Renal cortex interstitium (tissue), 11 donors: ENCODE measurements around the gene BRINP2. TPM values are rescaled to one million over a fixed set of nuclear protein-coding genes. Genes with fewer than 3 reads are reported as not detected.
A peak's percentile ranks its signal among the peaks of the same experiment; 100 is the strongest.

Source experiments
- DNase-seq, 11 donors: peaks; one replicate each; pipeline ENCODE4 v3.0.0-alpha.2; 2013; ENCODE audit warnings: low read depth in 9 of 11, low spot score in 4 of 11; ENCODE audit errors: extremely low read depth in 1 of 11
- polyA plus RNA-seq, 3 donors: library from polyadenylated mRNA; unstranded; fragments of 120-200 nt; gene quantifications; one replicate each; pipeline ENCODE4 v1.2.1, GENCODE V29; 2013; ENCODE audit not compliant: insufficient read length in 3 of 3

BRINP2 gene
- polyA plus RNA-seq, 3 donors = 0.14 to 0.22 (median 0.20) TPM

GRCh38 chr1:177208920-177209319 is 38.2 kb downstream of the BRINP2 start:
- no peak for DNase-seq

GRCh38 chr1:177209357-177209756 is 38.6 kb downstream of the BRINP2 start:
- DNase-seq = peak in 4 of 11 donors; percentile 17 to 37 (median 24)

- DNase-seq = no peak
Measured at GRCh38 chr1:177210071-177210470, 39.3 kb downstream of the BRINP2 start.

- DNase-seq = no peak
Measured at GRCh38 chr1:177211231-177211630, 40.5 kb downstream of the BRINP2 start.

- DNase-seq = no peak
Measured at GRCh38 chr1:177216587-177217202, 45.9 kb downstream of the BRINP2 start.

GRCh38 chr1:177219554-177220458 is 49.0 kb downstream of the BRINP2 start:
- DNase-seq = no peak

- DNase-seq = no peak
Measured at GRCh38 chr1:177223359-177223758, 52.6 kb downstream of the BRINP2 start.

GRCh38 chr1:177227978-177228692 is 57.4 kb downstream of the BRINP2 start:
- no peak for DNase-seq

GRCh38 chr1:177228693-177229065 is 57.9 kb downstream of the BRINP2 start:
- DNase-seq = no peak

GRCh38 chr1:177229781-177230180 is 59.0 kb downstream of the BRINP2 start:
- no peak for DNase-seq

GRCh38 chr1:177230228-177231016 is 59.7 kb downstream of the BRINP2 start:
- no peak for DNase-seq

- DNase-seq = no peak
Measured at GRCh38 chr1:177235350-177235749, 64.6 kb downstream of the BRINP2 start.

GRCh38 chr1:177236962-177237361 is 66.2 kb downstream of the BRINP2 start:
- no peak for DNase-seq

- no peak for DNase-seq
Measured at GRCh38 chr1:177238967-177239366, 68.2 kb downstream of the BRINP2 start.

- no peak for DNase-seq
Measured at GRCh38 chr1:177239792-177240191, 69.0 kb downstream of the BRINP2 start.

- DNase-seq = no peak
Measured at GRCh38 chr1:177243773-177244172, 73.0 kb downstream of the BRINP2 start.

GRCh38 chr1:177246710-177247580 is 76.2 kb downstream of the BRINP2 start:
- no peak for DNase-seq

GRCh38 chr1:177247623-177248176 is 76.9 kb downstream of the BRINP2 start:
- DNase-seq = no peak
